Neural cell (in vitro differentiated cells): Measurements from ENCODE around the gene SERTAD1. TPM values are rescaled to one million over a fixed set of nuclear protein-coding genes. Genes with fewer than 3 reads are reported as not detected.
"Not testable (repeated sequence)": the region's sequence is repeated elsewhere in the genome, so short reads cannot be mapped to it uniquely, and the experiment has no call there.

ENCODE experiments used
- H2AFZ ChIP-seq: fragments of 200-600, 300-800 bp; sonication (generic), shearing (Covaris generic); 2 replicates; pipeline ENCODE4 v1.6.0; 2014; ENCODE audit warnings: low read depth, mild to moderate bottlenecking, antibody characterized with exemption, low read length, moderate library complexity
- H3F3A ChIP-seq: fragments of 200-600 bp; shearing (Covaris generic); 2 replicates; pipeline ENCODE4 v1.6.1; 2016; ENCODE audit warnings: mild to moderate bottlenecking, moderate library complexity, mixed read lengths, antibody characterized with exemption, low read length; ENCODE audit not compliant: insufficient read depth, poor library complexity, severe bottlenecking
- H3K27ac ChIP-seq: fragments of 200-600, 300-800 bp; sonication (generic), shearing (Covaris generic); 2 replicates; pipeline ENCODE4 v1.5.1; 2014; ENCODE audit warnings: mild to moderate bottlenecking, low read length, moderate library complexity
- H3K27me3 ChIP-seq: fragments of 300-800, 200-600 bp; sonication (generic), shearing (Covaris generic); 2 replicates; pipeline ENCODE4 v1.6.0; 2014; ENCODE audit warnings: mild to moderate bottlenecking, low read depth, low read length, moderate library complexity; ENCODE audit not compliant: insufficient read depth
- H3K36me3 ChIP-seq: fragments of 300-800, 200-600 bp; sonication (generic), shearing (Covaris generic); 2 replicates; pipeline ENCODE4 v1.5.1; 2014; ENCODE audit warnings: mild to moderate bottlenecking, antibody characterized with exemption, low read length, moderate library complexity; ENCODE audit not compliant: insufficient read depth
- H3K4me2 ChIP-seq: fragments of 300-800, 200-600 bp; sonication (generic), shearing (Covaris generic); 2 replicates; pipeline ENCODE4 v1.6.0; 2014; ENCODE audit warnings: mild to moderate bottlenecking, low read length
- H3K4me3 ChIP-seq: fragments of 300-800, 200-600 bp; sonication (generic), shearing (Covaris generic); 2 replicates; pipeline ENCODE4 v1.5.1; 2014; ENCODE audit warnings: mild to moderate bottlenecking, low read length, moderate library complexity
- H3K79me2 ChIP-seq: fragments of 200-600 bp; shearing (Covaris generic); replicated peaks from 2 replicates; pipeline ENCODE4 v1.6.0; 2014; ENCODE audit warnings: mild to moderate bottlenecking, low read length, moderate library complexity; ENCODE audit not compliant: insufficient read depth
- H3K9ac ChIP-seq: fragments of 300-800, 200-600 bp; sonication (generic), shearing (Covaris generic); 2 replicates; pipeline ENCODE4 v1.6.1; 2016; ENCODE audit warnings: mild to moderate bottlenecking, low read length, mixed read lengths
- H3K9me2 ChIP-seq: fragments of 200-600 bp; shearing (Covaris generic); 2 replicates; pipeline ENCODE4 v1.6.1; 2016; ENCODE audit warnings: mild to moderate bottlenecking, low read length, mixed read lengths; ENCODE audit not compliant: insufficient read depth
- H3K9me3 ChIP-seq: fragments of 200-600, 300-800 bp; sonication (generic), shearing (Covaris generic); 2 replicates; pipeline ENCODE4 v1.6.1; 2016; ENCODE audit warnings: mild to moderate bottlenecking, mixed run types, low read length, moderate library complexity, mixed read lengths
- H4K20me1 ChIP-seq: fragments of 200-600 bp; shearing (Covaris generic); 2 replicates; pipeline ENCODE4 v1.6.1; 2016; ENCODE audit warnings: mild to moderate bottlenecking, mixed run types; ENCODE audit not compliant: insufficient read depth
- CTCF ChIP-seq: fragments of 450-650 bp; IDR thresholded peaks from 2 replicates; pipeline ENCODE4 v1.5.1; 2014; ENCODE audit warnings: antibody characterized with exemption, mild to moderate bottlenecking, moderate library complexity; ENCODE audit not compliant: poor library complexity, severe bottlenecking
- EP300 ChIP-seq: fragments of 450-650 bp; conservative IDR thresholded peaks from 2 replicates; pipeline ENCODE4 v1.6.1; 2014; ENCODE audit warnings: antibody characterized with exemption, mild to moderate bottlenecking, moderate library complexity; ENCODE audit not compliant: poor library complexity, severe bottlenecking
- EZH2 ChIP-seq: fragments of 200-600, 300-800 bp; shearing (Covaris generic), sonication (generic); IDR thresholded peaks from 2 replicates; pipeline ENCODE4 v1.6.1; 2014; ENCODE audit warnings: antibody characterized with exemption, low read length, borderline replicate concordance, mild to moderate bottlenecking; ENCODE audit not compliant: insufficient read depth, poor library complexity, severe bottlenecking
- MXI1 ChIP-seq: fragments of 450-650 bp; conservative IDR thresholded peaks from 2 replicates; pipeline ENCODE4 v1.6.1; 2014; ENCODE audit warnings: antibody characterized with exemption, mild to moderate bottlenecking; ENCODE audit not compliant: poor library complexity, severe bottlenecking
- POLR2AphosphoS5 ChIP-seq: IDR thresholded peaks from 2 replicates; pipeline ENCODE4 v1.6.1; 2012
- RAD21 ChIP-seq: fragments of 450-650 bp; conservative IDR thresholded peaks from 2 replicates; pipeline ENCODE4 v1.6.1; 2014; ENCODE audit warnings: antibody characterized with exemption, mild to moderate bottlenecking, moderate library complexity
- REST ChIP-seq: IDR thresholded peaks from 2 replicates; pipeline ENCODE4 v1.6.1; 2012; ENCODE audit warnings: borderline replicate concordance
- SMC3 ChIP-seq: fragments of 450-650 bp; conservative IDR thresholded peaks from 2 replicates; pipeline ENCODE4 v1.6.1; 2014; ENCODE audit warnings: antibody characterized with exemption, mild to moderate bottlenecking, moderate library complexity; ENCODE audit not compliant: poor library complexity
- TAF1 ChIP-seq: IDR thresholded peaks from 2 replicates; pipeline ENCODE4 v1.6.1; 2012; ENCODE audit warnings: low read depth
- polyA plus RNA-seq: library from polyadenylated mRNA; depleted of rRNA; stranded (reverse); fragments of >200 nt; gene quantifications from 2 replicates; pipeline ENCODE4 v1.2.3, GENCODE V29; 2014

Gene SERTAD1
- polyA plus RNA-seq, 1 donor from 2014 or later = 3.3 TPM

- H3K27ac ChIP-seq = no peak overlapping the region
- H4K20me1 ChIP-seq = no peaks in the 10 kb centered on the region
- no peak for TF ChIP-seq TAF1
- no peak for TF ChIP-seq POLR2AphosphoS5
- no peak for TF ChIP-seq EP300
- TF ChIP-seq CTCF = no peak
- no peak for TF ChIP-seq REST
- TF ChIP-seq MXI1 = no peak
- TF ChIP-seq SMC3 = no peak
- no peak for TF ChIP-seq EZH2
- no peak for TF ChIP-seq RAD21
- H3K4me2 ChIP-seq = no peak overlapping the region
- no peaks in the 10 kb centered on the region for H3K36me3 ChIP-seq
- no peaks in the 10 kb centered on the region for H3K79me2 ChIP-seq
- H3K27me3 ChIP-seq = no peaks in the 10 kb centered on the region
- no peak overlapping the region for H2AFZ ChIP-seq
- H3K9me3 ChIP-seq = no peaks in the 10 kb centered on the region
- H3K4me3 ChIP-seq = no peak overlapping the region
- H3F3A ChIP-seq = no peaks in the 10 kb centered on the region
- H3K9me2 ChIP-seq = no peaks in the 10 kb centered on the region
- H3K9ac ChIP-seq = no peak overlapping the region
These were observed 31.3 kb upstream of the SERTAD1 start for GRCh38 chr19:40457048-40457447.

- H3F3A ChIP-seq, H3K9ac ChIP-seq, H3K9me2 ChIP-seq, H3K9me3 ChIP-seq, H3K79me2 ChIP-seq, H3K36me3 ChIP-seq, H3K4me2 ChIP-seq, H3K27ac ChIP-seq, H3K27me3 ChIP-seq, H3K4me3 ChIP-seq, H2AFZ ChIP-seq, H4K20me1 ChIP-seq: not testable (repeated sequence)
These were observed 28.2 kb upstream of the SERTAD1 start for GRCh38 chr19:40453943-40454342.

GRCh38 chr19:40453151-40453735 lies 27.5 kb upstream of the SERTAD1 start:
- H3K27me3 ChIP-seq = no peaks in the 10 kb centered on the region

More at GRCh38 chr19:40453151-40453735, 27.5 kb upstream of the SERTAD1 start:
- no peak overlapping the region for H3K4me2 ChIP-seq
- TF ChIP-seq TAF1 = no peak
- TF ChIP-seq CTCF = no peak
- no peak for TF ChIP-seq MXI1
- no peak overlapping the region for H3K27ac ChIP-seq
- H3K9me3 ChIP-seq = no peaks in the 10 kb centered on the region
- no peak overlapping the region for H2AFZ ChIP-seq
- no peaks in the 10 kb centered on the region for H4K20me1 ChIP-seq
- no peak overlapping the region for H3K4me3 ChIP-seq
- no peak overlapping the region for H3K9ac ChIP-seq
- H3K9me2 ChIP-seq = no peaks in the 10 kb centered on the region
- no peaks in the 10 kb centered on the region for H3K36me3 ChIP-seq
- H3F3A ChIP-seq = no peaks in the 10 kb centered on the region
- no peaks in the 10 kb centered on the region for H3K79me2 ChIP-seq
